GM23248 (cell line): ENCODE data around the gene COP1.

Experiments
- EZH2 ChIP-seq: fragments of 200-600 bp; sonication (generic); IDR thresholded peaks from 2 replicates; pipeline ENCODE4 v1.6.1; 2018; ENCODE audit warnings: antibody characterized with exemption, mild to moderate bottlenecking; ENCODE audit not compliant: insufficient read depth, poor library complexity, severe bottlenecking
- EZH2phosphoT487 ChIP-seq: fragments of 200-600 bp; sonication (generic); IDR thresholded peaks from 2 replicates; pipeline ENCODE4 v1.6.1; 2018; ENCODE audit warnings: antibody characterized with exemption, moderate library complexity, mild to moderate bottlenecking, low read depth; ENCODE audit not compliant: insufficient read depth

GRCh38 chr1:176174108-176174507 is 33.0 kb downstream of the COP1 start:
- no peak for TF ChIP-seq EZH2
- TF ChIP-seq EZH2phosphoT487 = no peak
